Sigmoid colon (tissue), 7 donors: Measurements from ENCODE around the gene GOLGA6L10. TPM values are rescaled to one million over a fixed set of nuclear protein-coding genes. Genes with fewer than 3 reads are reported as not detected.
"Not testable (repeated sequence)": the region's sequence is repeated elsewhere in the genome, so short reads cannot be mapped to it uniquely, and the experiment has no call there.

Experiments
- DNase-seq: peaks from one replicate; pipeline ENCODE4 v3.0.0-alpha.2; 2019
- H3K27ac ChIP-seq, 4 donors: fragments of 200-600 bp; sonication (generic); one replicate each; pipeline ENCODE4 v1.5.1; 2016 to 2019; ENCODE audit warnings: mild to moderate bottlenecking in 1 of 4
- H3K27me3 ChIP-seq, 3 donors: fragments of 200-600 bp; sonication (generic); one replicate each; pipeline ENCODE4 v1.5.1; 2019; ENCODE audit warnings: mild to moderate bottlenecking in 1 of 3
- H3K36me3 ChIP-seq, 4 donors: fragments of 200-600 bp; sonication (generic); one replicate each; pipeline ENCODE4 v1.5.1; 2016 to 2019
- H3K4me1 ChIP-seq, 4 donors: fragments of 200-600 bp; sonication (generic); one replicate each; pipeline ENCODE4 v1.5.1; 2017 to 2019
- H3K4me3 ChIP-seq, 4 donors: fragments of 200-600 bp; sonication (generic); one replicate each; pipeline ENCODE4 v1.5.1; 2017 to 2019; ENCODE audit warnings: mild to moderate bottlenecking in 2 of 4, moderate library complexity in 1 of 4
- H3K9me3 ChIP-seq, 4 donors: fragments of 200-600 bp in 3 of 4; sonication (generic) in 3 of 4; one replicate each; pipeline versions ENCODE4 v1.5.1 to v1.6.1; 2013 to 2019
- EP300 ChIP-seq, 4 donors: sonication (generic); formaldehyde crosslinking; IDR thresholded peaks; one replicate each; pipeline ENCODE4 v1.6.1; 2017; ENCODE audit warnings: antibody characterized with exemption in 4 of 4
- POLR2A ChIP-seq, 2 donors: fragments of 450-650 bp; IDR thresholded peaks; one replicate each; pipeline ENCODE4 v1.6.1; 2016; ENCODE audit warnings: antibody characterized with exemption in 2 of 2, mild to moderate bottlenecking in 2 of 2, moderate library complexity in 2 of 2
- POLR2AphosphoS5 ChIP-seq, 4 donors: sonication (generic); formaldehyde crosslinking; IDR thresholded peaks; one replicate each; pipeline ENCODE4 v1.6.1; 2017; ENCODE audit warnings: antibody characterized with exemption in 4 of 4
- WGBS, 2 donors: extraction: QIAGEN DNeasy Blood & Tissue Kit; methylation state at CpG; one replicate each; pipeline ENCODE4 v1.1.7; 2013; 5-methylcytosine and 5-hydroxymethylcytosine counted together
- intact Hi-C: fragments of 100-400 bp; cut with DNase I; formaldehyde crosslinking; loops from one replicate; pipeline ENCODE4 v1.15.1; 2023
- polyA plus RNA-seq, 3 donors: library from polyadenylated mRNA; stranded (reverse); fragments of 200-250 nt; gene quantifications; one replicate each; pipeline ENCODE4 v1.2.3, GENCODE V29; 2013
- total RNA-seq, 4 donors: library from RNA; depleted of rRNA; stranded (reverse); fragments of >200 nt; gene quantifications; one replicate each; pipeline ENCODE4 v1.1.0, GENCODE V29; 2016
- TF ChIP-seq, protein P1 (sequence below), 4 experiments: fragments of 450-650 bp in 3 of 4; fragments of 200-600 bp in 1 of 4; IDR thresholded peaks; one replicate each; pipeline ENCODE4 v1.5.1; 2016 to 2019; ENCODE audit warnings: antibody characterized with exemption in 4 of 4, mild to moderate bottlenecking in 3 of 4, moderate library complexity in 2 of 4
- donor health status: healthy with polysubstance abuse.
- donor health status: Bipolar disorder and iron deficiency.
- donor health status: healthy.

GOLGA6L10 gene
- total and polyA plus RNA-seq, 7 donors, result 0.60 to 3.0 (median 1.8) TPM

DNA sequence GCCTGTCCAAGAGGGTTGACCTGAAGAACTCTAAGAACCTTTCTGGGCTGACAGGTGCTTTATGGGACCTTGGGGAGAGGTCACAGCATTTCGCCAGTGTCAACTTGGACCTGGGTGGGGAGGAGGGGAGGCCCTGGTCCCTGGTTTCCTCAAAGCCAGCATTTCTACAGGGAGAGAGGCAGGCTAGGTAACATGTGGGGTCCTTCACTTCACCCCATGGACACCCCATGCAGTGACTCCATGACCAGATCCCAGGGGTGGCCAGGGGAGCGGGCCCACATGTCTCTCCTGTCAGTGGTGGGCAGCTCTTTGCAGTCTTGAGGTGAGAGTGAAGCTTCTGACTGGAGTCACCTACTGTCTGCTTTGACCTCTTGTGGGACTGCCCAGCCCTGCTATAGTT lies 35.8 kb downstream of the GOLGA6L10 start:
- no peaks in the 10 kb centered on the region for H3K36me3 ChIP-seq
- H3K27ac ChIP-seq, result no peak overlapping the region
- 94 to 95% methylated on average over 2 of the region's 2 CpGs for WGBS, 2 donors
- intact Hi-C loops, result no loop called here
- no peak for TF ChIP-seq EP300 (IDR thresholded peaks at IDR 0.05)
- TF ChIP-seq POLR2AphosphoS5 (IDR thresholded peaks at IDR 0.05), result no peak
- TF ChIP-seq POLR2A (IDR thresholded peaks at IDR 0.05), result no peak
- TF ChIP-seq, protein P1, sequence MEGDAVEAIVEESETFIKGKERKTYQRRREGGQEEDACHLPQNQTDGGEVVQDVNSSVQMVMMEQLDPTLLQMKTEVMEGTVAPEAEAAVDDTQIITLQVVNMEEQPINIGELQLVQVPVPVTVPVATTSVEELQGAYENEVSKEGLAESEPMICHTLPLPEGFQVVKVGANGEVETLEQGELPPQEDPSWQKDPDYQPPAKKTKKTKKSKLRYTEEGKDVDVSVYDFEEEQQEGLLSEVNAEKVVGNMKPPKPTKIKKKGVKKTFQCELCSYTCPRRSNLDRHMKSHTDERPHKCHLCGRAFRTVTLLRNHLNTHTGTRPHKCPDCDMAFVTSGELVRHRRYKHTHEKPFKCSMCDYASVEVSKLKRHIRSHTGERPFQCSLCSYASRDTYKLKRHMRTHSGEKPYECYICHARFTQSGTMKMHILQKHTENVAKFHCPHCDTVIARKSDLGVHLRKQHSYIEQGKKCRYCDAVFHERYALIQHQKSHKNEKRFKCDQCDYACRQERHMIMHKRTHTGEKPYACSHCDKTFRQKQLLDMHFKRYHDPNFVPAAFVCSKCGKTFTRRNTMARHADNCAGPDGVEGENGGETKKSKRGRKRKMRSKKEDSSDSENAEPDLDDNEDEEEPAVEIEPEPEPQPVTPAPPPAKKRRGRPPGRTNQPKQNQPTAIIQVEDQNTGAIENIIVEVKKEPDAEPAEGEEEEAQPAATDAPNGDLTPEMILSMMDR (IDR thresholded peaks at IDR 0.05), result no peak
- DNase-seq, result peak; percentile 34
- H3K4me1 ChIP-seq, result no peaks in the 10 kb centered on the region
- no peaks in the 10 kb centered on the region for H3K27me3 ChIP-seq
- no peak overlapping the region for H3K4me3 ChIP-seq
- H3K9me3 ChIP-seq, result peaks cover 0 to 3% (median 0%) of the 10 kb centered on the region in 4 donors

DNA sequence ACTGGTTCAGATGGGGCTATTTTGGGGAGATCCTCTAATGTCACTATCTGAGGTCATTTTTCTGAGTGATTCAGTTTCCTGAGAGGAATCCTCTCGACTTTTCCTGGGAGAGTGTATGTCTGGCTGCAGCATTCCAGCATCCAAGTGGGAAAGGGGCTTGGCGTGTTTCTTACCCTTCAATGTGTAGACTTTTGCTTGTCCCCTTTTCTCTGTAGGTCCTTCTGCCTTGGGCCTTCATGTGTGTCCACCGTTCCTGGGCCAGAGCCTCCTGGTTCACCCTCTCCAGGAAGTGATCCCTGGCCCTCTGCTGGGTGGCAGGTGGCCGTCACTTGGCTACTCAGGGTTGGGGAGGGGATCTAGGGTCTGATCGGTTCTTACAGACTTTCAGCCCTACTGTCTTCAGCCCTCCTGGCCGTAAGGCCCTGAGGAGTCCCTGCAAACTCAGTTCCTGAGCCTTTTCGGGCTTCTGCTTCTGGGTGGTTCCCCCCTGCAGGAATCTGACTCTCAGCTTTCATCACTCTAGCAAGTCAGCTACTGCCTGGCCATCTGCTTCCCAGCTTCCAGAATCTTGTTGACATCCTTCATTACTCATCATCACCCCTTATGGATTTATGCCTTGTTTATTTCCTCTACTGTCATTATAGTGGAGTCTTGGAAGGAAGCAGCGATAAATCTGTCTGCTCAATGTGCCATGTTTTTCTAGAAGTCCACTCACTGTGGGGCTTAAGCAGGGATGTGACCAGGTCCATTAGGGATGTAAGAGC lies 36.5 kb downstream of the GOLGA6L10 start:
- Histone ChIP-seq H3K27me3 (no peaks in the 10 kb centered on the region), H3K4me3 (no peak overlapping the region), H3K36me3 (no peaks in the 10 kb centered on the region), H3K9me3 (peaks cover 0 to 3% (median 0%) of the 10 kb centered on the region in 4 donors), H3K27ac (no peak overlapping the region), H3K4me1 (no peaks in the 10 kb centered on the region)
- no peak for TF ChIP-seq EP300 (IDR thresholded peaks at IDR 0.05)
- TF ChIP-seq POLR2A (IDR thresholded peaks at IDR 0.05), result no peak
- TF ChIP-seq POLR2AphosphoS5 (IDR thresholded peaks at IDR 0.05), result no peak
- TF ChIP-seq, protein P1 (IDR thresholded peaks at IDR 0.05), result no peak
- 79 to 81% methylated on average over 7 to 8 of the region's 8 CpGs for WGBS, 2 donors
- intact Hi-C loops, result no loop called here
- DNase-seq, result peak; percentile 50

DNA sequence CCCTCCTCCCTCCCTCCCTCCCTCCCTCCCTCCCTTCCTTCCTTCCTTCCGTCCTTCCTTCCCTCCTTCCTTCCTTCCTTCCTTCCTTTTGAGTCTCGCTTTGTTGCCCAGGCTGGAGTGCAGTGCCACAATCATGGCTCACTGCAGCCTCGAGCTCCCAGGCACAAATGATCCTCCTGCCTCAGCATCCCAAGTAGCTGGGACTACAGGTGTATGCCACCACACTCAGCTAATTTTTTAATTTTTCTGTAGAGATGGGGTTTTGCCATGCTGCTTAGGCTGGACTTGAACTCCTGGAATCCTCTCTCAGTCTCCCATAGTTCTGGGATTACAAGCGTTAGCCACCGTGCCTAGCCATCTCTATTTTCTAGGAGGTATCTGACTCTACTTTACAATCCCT lies 38.0 kb downstream of the GOLGA6L10 start:
- intact Hi-C loops, H3K9me3 ChIP-seq, H3K27me3 ChIP-seq, H3K4me3 ChIP-seq, H3K36me3 ChIP-seq, DNase-seq, H3K27ac ChIP-seq, H3K4me1 ChIP-seq: not testable (repeated sequence)
- WGBS, 2 donors, result 84 to 93% methylated on average over 4 of the region's 5 CpGs

DNA sequence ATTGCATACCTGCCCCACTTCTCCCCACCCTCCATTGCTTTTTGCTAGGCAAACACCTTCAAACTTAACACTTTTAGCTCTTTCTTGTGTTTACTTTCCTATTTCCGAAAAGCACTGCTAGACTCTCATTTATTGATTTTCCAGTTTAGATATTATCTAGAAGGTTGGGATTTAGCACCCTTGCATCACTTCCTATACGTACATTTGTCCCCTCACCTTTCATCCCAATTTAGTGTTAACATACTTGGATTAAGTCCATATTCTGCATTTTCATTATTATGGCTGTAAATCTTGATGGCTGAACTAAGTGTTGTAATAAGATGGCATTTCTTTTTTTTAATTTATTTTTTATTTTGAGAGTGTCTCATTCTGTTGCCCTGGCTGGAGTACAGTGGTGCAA lies 39.5 kb downstream of the GOLGA6L10 start:
- DNase-seq, result no peak
- TF ChIP-seq POLR2A (IDR thresholded peaks at IDR 0.05), result no peak
- TF ChIP-seq, protein P1 (IDR thresholded peaks at IDR 0.05), result no peak
- TF ChIP-seq POLR2AphosphoS5 (IDR thresholded peaks at IDR 0.05), result no peak
- no peak for TF ChIP-seq EP300 (IDR thresholded peaks at IDR 0.05)
- Histone ChIP-seq H3K27me3 (no peaks in the 10 kb centered on the region), H3K9me3 (peaks cover 0 to 3% (median 0%) of the 10 kb centered on the region in 4 donors), H3K36me3 (no peaks in the 10 kb centered on the region), H3K4me3 (no peak overlapping the region), H3K4me1 (no peaks in the 10 kb centered on the region), H3K27ac (no peak overlapping the region)
- WGBS, 2 donors, result 76 to 91% methylated on average over 2 of the region's 2 CpGs
- intact Hi-C loops, result no loop called here

DNA sequence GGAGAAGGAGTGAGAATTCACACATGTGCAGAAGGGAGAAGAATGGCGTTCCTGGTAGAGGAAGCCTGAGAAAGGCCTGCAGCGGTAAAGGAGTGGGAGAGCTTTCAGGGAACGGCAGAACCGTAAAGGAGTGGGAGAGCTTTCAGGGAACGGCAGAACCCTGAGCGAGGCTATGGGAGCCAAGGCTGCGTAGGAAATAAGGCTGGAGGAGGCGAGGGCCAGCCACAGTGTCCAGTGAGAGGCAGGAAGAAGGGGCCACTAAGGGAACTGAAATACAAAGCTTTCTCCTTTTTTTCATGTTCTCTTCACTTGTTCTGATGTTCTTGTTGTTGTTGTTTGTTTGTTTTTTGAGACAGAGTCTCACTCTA lies 41.6 kb downstream of the GOLGA6L10 start:
- no peak overlapping the region for H3K27ac ChIP-seq
- no peak overlapping the region for H3K4me3 ChIP-seq
- no peaks in the 10 kb centered on the region for H3K27me3 ChIP-seq
- intact Hi-C loops, result no loop called here
- H3K4me1 ChIP-seq, result no peaks in the 10 kb centered on the region
- TF ChIP-seq, protein P1 (IDR thresholded peaks at IDR 0.05), result no peak
- no peak for TF ChIP-seq POLR2AphosphoS5 (IDR thresholded peaks at IDR 0.05)
- no peak for TF ChIP-seq POLR2A (IDR thresholded peaks at IDR 0.05)
- TF ChIP-seq EP300 (IDR thresholded peaks at IDR 0.05), result no peak
- no peak for DNase-seq
- H3K9me3 ChIP-seq, result peaks cover 0 to 3% (median 0%) of the 10 kb centered on the region in 4 donors
- WGBS, 2 donors, result 91 to 95% methylated on average over 7 to 8 of the region's 8 CpGs
- no peaks in the 10 kb centered on the region for H3K36me3 ChIP-seq
